SKM-1 (cell line): ENCODE data around the gene CYB561A3.
"Not testable (repeated sequence)": the region's sequence is repeated elsewhere in the genome, so short reads cannot be mapped to it uniquely, and the experiment has no call there.

Experiments
- DNase-seq: peaks from one replicate; lab custom pipeline; 2025; ENCODE audit not compliant: unreplicated experiment; lab: John Stamatoyannopoulos, UW

The CYB561A3 gene

DNA sequence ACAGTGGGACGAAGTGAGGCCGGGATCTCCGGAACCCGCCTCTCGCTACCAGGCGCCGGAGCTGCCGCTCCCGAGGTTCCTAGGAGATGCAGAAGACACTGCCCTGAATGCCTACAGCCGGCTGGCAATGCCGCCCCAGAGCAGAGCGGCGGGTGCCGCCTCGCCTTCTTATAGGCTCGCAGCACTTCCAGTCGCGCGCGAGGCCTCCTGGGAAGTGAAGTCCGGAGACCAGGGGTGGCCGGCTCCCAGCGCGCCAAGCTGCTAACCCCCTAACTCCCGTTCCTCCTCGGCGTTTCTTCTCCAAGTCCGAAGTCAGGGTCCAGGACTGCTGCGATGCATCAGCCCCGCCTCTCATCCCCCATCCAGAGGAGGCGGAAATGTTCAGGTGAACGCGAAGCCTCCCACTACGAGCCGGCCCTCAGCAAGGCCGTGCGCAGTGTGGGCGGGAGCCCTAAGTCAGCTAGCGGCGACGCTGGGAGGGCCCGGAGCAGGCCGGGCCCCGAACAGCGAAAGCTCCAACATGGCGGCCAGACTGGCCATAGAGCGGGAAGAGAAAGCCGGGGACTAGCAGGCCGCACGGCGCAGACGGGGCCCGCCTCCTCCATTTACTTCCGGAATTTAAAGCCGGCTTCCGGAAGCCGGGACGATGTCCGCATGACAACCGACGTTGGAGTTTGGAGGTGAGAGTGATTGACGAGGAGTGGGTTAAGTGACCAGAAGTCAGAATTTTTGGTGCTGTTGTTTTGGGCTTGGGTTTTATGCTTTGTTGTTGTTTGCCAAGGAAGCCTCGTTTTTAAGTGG is at the start of gene CYB561A3, which contains the start of gene TMEM138:
CYB561A3 (minus strand) TSS at position 142 of the 801 bp plus-strand sequence. CDS start 5,169 bp downstream, outside the sequence.
TMEM138 (plus strand) TSS at position 634 of the 801 bp plus-strand sequence. CDS start 2,017 bp downstream, outside the sequence.
- peak; percentile 86 for DNase-seq

DNA sequence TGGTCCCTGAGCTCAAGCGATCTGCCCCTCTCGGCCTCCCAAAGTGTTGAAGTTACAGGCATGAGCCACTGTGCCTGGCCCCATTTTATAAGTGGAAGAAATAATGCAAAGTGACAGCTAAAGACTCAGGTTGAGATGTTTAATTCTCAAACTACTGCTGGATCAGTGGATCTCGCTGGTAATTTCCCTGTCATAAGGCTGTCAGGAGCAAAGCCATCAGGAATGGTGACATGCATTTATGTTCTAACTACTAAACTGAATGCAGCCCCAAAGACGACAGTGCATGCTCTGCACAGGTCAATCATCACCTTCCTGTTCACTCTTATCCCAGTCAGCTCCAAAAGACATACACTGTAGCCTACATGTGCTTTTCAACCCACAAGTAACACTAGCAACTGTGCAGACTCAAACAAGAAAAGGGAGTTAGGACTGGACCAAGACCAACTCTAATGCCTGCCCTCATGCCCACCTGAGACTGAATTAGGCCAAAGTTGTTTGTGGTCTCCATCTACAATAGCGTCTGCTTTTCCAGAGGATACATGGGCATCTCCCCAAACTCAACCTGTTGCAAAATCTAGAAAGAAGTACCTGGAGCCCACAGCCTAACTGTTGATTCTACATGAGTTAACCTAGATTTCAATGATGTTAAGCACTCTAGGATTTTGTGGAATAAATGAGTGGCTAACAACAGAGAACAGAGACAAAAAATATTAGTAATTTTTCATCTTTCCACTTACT is 45.5 kb upstream of the CYB561A3 start:
- DNase-seq = no peak

DNA sequence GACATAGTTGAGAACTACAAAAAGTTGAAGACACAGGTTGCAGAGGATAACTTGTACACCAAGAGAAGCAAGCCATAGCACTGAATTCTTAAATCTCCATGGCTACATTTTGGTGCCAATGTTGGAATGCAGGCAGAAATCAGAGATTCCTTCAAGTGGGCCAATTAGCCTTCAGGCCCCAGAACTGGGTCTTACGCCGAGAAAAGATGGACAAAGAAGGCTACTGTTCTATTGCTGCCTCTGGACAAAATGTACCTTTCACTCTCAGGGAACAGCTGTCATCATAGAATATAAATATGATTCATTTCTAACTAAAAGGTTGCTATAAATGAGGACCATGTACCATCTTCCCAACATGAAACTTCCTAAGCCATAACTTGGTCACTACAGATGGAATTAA is 44.4 kb upstream of the CYB561A3 start:
- DNase-seq = no peak

DNA sequence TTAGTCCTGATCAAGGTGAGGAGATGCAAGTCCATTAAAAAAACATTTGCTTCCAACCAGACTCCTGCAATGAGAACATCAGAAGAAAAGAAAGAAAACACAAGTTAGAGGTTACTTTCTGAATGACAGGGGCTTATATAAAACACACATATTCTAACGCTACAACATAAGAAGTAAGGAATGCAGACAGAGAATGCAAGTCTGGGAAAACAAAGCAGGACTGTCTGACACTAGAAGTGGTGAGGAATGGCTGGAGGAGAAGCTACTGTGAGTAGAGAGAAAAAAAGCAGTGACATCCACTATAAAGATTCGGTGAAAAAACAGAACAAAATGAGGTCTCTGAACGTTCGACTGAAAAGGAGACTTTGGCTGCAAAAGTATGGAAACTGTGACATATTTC is 43.0 kb upstream of the CYB561A3 start:
- DNase-seq = no peak

DNA sequence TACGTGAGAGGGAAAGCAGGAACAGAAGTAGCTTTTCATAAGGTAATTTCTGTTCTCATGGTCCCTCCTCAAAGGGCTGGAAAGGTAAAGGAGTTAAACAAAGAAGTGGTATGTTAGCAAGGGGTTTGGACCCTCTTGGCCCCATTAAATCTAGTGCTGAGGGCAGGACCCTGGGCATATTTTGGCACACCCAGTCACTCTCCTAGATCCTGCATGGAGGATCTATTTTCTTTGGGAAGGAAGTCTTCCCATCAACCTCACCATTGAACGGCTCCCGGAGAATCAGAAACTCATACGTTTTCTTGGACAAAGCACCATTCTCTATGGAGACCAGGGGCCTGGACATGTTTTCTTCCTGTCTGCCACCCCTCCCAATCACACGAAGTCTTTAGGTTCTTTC is 42.4 kb upstream of the CYB561A3 start:
- no peak for DNase-seq

DNA sequence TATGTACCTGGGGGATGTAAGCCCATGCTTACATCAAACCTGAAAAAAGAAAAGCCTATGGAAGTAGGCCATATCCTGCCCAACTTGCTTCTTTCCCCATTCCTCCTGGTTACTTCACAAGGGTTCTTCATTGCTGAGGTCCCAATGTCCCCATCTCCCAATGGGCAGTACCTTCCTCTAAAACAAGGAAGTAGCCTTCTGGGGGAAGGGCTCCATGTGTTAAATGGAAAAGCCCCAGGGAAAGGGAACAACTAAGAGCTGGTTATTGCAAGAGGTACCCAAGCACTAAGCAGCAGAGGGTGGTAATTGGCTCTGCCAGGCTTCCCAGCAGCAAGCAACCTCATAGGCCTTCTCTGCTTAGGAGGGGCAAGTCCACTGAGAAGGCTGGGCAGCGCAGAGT is 42.0 kb upstream of the CYB561A3 start:
- no peak for DNase-seq

GRCh38 chr11:61401573-61401972 is 39.9 kb upstream of the CYB561A3 start:
- DNase-seq = no peak

GRCh38 chr11:61401173-61401572 is 39.5 kb upstream of the CYB561A3 start:
- DNase-seq = no peak

GRCh38 chr11:61392981-61393595 is 31.4 kb upstream of the CYB561A3 start:
- no peak for DNase-seq

DNA sequence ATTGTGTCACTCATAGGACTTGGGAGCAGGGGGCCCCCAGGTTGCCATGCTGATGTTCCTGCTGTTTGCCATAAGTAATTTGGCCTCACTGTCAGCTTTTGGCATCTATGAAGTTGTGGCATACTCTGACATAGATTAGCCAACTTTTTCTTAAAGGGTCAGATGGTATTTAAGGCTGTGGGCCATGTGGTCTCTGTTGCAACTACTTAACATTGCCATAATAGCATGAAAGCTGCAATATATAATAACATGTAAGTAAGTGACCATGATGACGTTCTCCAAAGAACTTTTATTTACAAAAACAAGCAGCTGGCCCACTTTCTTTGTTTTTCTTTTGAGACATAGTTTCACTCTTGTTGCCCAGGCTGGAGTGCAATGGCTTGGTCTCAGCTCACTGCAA is 28.5 kb upstream of the CYB561A3 start:
- no peak for DNase-seq

DNA sequence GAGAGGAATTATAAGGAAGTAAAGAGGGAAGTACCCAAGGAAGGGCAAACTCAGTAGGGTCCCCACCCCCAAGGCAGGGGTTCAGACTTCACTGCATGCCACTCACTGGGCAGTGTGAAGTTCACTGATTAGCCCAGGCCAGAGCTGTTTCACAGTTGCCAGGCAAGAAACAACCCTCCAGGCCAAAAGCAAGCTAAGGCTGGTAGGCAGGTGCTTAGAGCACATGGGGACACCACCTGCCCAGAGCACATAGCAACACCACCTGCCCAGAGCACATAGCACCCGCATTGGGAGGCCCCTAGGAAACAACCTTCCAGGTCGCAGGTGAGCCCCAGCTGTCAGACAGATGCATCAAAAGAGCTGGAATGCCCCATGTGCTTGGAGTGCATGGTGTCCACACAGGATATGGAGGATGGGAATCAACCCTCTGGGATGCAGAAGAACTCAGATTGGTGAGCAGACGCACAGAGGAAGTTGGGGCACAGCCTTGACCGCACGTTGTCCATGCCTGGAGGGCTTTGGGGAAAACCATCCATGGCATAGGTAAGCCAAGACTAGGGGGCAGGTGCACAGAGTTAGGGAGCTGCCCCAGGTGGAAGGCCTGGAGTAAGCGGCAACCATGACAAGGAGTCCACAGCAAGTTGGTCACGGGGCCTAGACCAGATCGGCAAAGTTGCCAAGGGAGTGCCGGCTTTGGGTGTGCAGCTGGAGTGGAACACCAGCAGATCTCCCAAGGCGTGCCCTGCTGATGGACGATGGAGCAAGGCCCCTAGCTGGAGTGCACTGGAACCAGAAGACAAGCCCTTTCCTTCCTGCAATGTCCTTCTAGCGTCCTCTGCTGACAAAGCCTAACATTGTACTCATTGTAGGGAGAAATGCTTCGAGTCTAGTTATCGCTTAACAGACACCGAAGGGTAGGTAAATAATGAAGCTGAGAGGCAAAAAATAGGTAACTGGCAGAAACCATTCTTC is 22.9 kb upstream of the CYB561A3 start:
- no peak for DNase-seq

- not testable (repeated sequence) for DNase-seq
Measured at GRCh38 chr11:61383859-61384258, 22.2 kb upstream of the CYB561A3 start.

DNA sequence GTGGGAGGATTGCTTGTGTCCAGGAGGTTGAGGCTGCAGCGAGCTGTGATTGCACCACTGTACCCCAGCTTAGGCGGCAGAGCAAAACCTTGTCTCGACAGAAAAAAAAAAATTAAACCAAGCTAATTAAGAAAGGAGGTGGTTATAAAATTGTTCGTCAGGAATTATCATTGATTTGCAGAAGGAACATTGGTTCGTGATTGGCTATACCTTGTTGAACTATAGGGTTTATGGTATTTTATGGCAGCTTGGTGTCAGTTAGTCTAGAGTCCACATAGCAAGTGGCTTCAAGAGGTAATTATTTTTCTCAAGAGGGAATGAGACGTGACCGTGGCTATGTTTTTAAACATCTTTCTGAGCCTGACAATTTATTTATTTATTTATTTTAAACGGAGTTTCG is 19.2 kb upstream of the CYB561A3 start:
- DNase-seq = no peak

- peak; percentile 88 for DNase-seq
Measured at GRCh38 chr11:61378713-61379313, 17.1 kb upstream of the CYB561A3 start.

DNA sequence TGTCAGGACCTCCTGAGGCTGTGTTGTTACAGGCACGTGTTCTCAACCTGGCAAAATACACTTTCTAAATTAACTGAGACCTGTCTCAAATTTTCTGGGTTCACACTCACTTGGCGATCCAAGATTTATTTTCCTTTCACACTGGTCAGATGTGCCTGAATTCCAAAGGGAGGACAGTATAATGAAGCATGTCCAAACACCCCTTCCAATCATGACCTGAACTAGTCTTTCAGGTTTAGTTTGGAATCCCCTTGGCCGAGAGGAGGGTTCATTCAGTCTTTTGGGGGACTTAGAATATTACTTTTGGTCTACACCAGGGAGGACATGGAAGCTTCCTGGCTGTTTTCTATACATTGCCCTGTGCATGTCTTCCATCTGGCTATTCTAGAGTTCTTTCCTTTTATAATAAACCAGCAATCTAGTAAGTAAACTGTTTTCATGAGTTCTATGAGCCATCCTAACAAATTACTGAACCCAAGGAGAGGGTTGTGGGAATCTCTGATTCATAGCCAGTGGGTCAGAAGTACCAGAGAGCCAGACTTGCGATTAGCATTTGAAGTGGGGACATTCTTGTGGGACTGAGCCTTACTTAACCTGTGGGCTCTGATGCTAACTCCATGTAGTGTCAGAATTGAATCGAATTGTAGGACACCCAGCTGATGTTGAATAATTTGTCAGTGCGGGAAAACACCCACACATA is 15.9 kb upstream of the CYB561A3 start:
- DNase-seq = no peak

DNA sequence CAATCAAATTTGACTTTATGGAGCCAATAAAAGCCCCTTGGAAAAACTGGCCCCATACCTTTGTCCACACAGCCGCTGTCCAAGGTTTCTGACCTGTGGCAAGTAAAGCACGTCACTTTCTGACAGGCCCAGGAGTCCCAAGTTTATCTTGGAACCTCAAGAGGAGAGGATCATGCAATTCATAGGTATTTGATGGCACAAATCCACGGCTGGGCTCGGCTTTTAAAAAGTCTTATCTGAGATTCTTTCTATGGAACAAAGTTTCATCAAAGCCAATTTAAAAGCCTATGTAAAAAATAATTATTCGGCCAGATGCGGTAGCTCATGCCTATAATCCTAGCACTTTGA is 14.1 kb upstream of the CYB561A3 start:
- no peak for DNase-seq

- DNase-seq = no peak
Measured at GRCh38 chr11:61372659-61373420, 11.2 kb upstream of the CYB561A3 start.

DNA sequence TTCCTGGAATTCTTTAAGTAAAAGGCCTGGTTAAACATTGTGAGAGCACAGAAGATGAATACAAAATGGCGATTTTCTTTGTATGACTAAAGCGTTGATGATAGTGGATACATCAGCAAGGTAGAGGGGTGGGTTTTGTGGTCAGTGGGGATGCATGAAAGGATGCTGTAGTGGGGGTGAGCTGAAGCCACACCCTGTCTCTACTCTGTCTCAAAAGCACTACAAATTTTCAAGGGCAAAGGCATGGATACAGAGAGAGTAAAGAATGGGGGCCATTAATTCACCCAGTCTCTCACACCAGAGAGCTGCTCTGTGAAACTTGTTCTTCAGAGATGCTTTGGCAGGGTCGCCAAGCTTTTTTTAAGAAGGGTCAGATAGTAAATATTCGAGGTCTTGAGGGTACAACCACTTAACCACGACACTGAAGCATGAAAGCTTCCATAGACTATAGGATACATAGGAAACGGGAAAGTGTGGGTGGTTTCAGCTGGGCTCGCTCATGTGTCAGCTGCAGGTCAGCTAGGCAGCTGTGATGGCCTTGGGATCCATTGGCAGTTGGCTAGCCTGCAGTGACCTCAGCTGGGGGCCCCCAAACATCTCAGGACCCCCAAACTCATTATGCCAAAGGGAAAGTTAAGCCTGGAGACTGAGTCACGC is 8.8 kb upstream of the CYB561A3 start:
- DNase-seq = no peak
